ENCODE measurements around the gene LSM8.
"Not testable (repeated sequence)": the region's sequence is repeated elsewhere in the genome, so short reads cannot be mapped to it uniquely, and the experiment has no call there.

LSM8 gene

DNA sequence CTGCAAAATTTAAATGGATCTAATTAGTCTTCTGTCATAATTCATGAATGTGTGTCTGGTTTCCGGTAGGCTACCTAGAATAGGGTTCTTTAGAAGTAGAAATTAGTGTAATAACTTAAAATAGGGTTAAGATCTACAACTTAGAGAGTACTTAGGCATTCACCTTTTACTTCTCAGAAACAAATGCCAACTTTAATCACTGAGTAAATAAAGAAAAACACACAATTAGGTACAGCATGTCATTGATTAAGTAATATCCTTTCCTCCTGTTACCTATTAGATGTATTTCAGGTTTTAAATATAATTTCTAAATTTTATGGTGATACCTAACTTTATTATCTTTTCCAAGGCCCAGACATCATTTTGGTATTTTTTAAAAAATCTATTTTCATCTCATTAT lies 49.8 kb downstream of the LSM8 start:
- no peak for ATAC-seq
- H3K9me3 Mint-ChIP-seq = no peaks in the 10 kb centered on the region
- H3K4me3 Mint-ChIP-seq = no peak overlapping the region
- H3K4me1 Mint-ChIP-seq = no peaks in the 10 kb centered on the region
- no peaks in the 10 kb centered on the region for H3K36me3 Mint-ChIP-seq
- H3K27ac Mint-ChIP-seq = no peak overlapping the region
- DNase-seq (ENCODE audit: low spot score in 2 of 2) = no peak

DNA sequence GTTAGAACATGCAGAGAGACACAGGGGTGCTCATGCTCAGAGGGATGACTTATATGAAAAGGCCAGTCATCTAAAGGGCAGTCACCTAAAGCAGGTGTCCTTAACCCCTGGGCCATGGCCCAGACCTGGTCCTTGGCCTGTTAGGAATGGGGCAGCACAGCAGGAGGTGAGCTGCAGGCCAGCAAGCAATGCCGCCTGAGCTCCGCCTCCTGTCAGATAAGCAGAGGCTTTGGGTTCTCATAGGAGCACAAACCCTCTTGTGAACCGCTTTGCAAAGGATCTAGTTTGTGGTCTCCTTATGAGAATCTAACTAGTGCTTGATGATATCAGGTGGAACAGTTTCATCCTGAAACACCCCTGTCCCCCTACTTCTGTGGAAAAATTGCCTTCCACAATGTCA lies 55.0 kb downstream of the LSM8 start:
- DNase-seq (ENCODE audit: low spot score in 2 of 2) (no peak), ATAC-seq (peak; percentile 28)
- H3K9me3 Mint-ChIP-seq = no peaks in the 10 kb centered on the region
- H3K27ac Mint-ChIP-seq = no peak overlapping the region
- no peaks in the 10 kb centered on the region for H3K4me1 Mint-ChIP-seq
- no peak overlapping the region for H3K4me3 Mint-ChIP-seq
- H3K36me3 Mint-ChIP-seq = no peaks in the 10 kb centered on the region

DNA sequence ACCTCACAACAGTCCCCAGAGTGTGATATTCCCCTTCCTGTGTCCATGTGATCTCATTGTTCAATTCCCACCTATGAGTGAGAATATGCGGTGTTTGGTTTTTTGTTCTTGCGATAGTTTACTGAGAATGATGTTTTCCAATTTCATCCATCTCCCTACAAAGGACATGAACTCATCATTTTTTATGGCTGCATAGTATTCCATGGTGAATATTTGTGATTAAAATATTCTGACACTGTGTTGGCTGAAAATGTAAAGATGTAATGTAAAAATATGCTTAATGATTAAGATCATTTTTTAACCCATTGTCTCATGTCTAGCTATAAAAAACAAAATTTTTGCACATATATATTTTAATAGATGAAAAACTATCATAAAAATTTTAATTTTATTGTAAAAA lies 56.4 kb downstream of the LSM8 start:
- not testable (repeated sequence) for ATAC-seq; H3K4me3 Mint-ChIP-seq; H3K9me3 Mint-ChIP-seq; H3K4me1 Mint-ChIP-seq; H3K36me3 Mint-ChIP-seq; DNase-seq (ENCODE audit: low spot score in 2 of 2); H3K27ac Mint-ChIP-seq
